Activated CD4-positive, alpha-beta T cell treated with anti-CD3 and anti-CD28 coated beads, Interleukin-2, amount 10 ng/mL, durations not matched to agents 24 days and 14 days (primary cell): ENCODE results near the gene SND1. TPM values are rescaled to one million over a fixed set of nuclear protein-coding genes. Genes with fewer than 3 reads are reported as not detected.

Experiments
- DNase-seq: peaks from one replicate; pipeline ENCODE4 v3.0.0; 2022
- H3K27ac Mint-ChIP-seq: one replicate; pipeline ENCODE4 v1.8.0; 2022; ENCODE audit warnings: mild to moderate bottlenecking, mixed read lengths
- H3K27me3 Mint-ChIP-seq: one replicate; pipeline ENCODE4 v1.8.0; 2022; ENCODE audit warnings: mixed read lengths
- H3K36me3 Mint-ChIP-seq: one replicate; pipeline ENCODE4 v1.8.0; 2022; ENCODE audit warnings: low read depth, mild to moderate bottlenecking, mixed read lengths
- H3K4me1 Mint-ChIP-seq: one replicate; pipeline ENCODE4 v1.8.0; 2021; ENCODE audit warnings: mixed read lengths
- H3K4me3 Mint-ChIP-seq: one replicate; pipeline ENCODE4 v1.8.0; 2022; ENCODE audit warnings: mild to moderate bottlenecking, moderate library complexity, mixed read lengths
- H3K9me3 Mint-ChIP-seq: one replicate; pipeline ENCODE4 v1.8.0; 2021; ENCODE audit warnings: mixed read lengths
- intact Hi-C: fragments of 100-400 bp; cut with micrococcal nuclease; formaldehyde crosslinking; loops from one replicate; pipeline ENCODE4 v1.15.1; 2023
- total RNA-seq: library from RNA; stranded (reverse); gene quantifications from 2 replicates; pipeline ENCODE4 v1.2.3, GENCODE V29; 2022

SND1 gene
- total RNA-seq, 1 donor from 2014 or later: 295 TPM

GRCh38 chr7:127844707-127845331, 192.8 kb downstream of the SND1 start:
- H3K9me3 Mint-ChIP-seq: no peaks in the 10 kb centered on the region
- intact Hi-C loops: no loop called here
- H3K27me3 Mint-ChIP-seq: no peaks in the 10 kb centered on the region
- no peak overlapping the region for H3K4me3 Mint-ChIP-seq
- H3K36me3 Mint-ChIP-seq: peaks cover 46% of the 10 kb centered on the region
- peaks cover 16% of the 10 kb centered on the region for H3K4me1 Mint-ChIP-seq
- no peak overlapping the region for H3K27ac Mint-ChIP-seq
- no peak for DNase-seq

GRCh38 chr7:127845522-127846214, 193.7 kb downstream of the SND1 start:
- no peaks in the 10 kb centered on the region for H3K9me3 Mint-ChIP-seq
- H3K36me3 Mint-ChIP-seq: peaks cover 51% of the 10 kb centered on the region
- no peak overlapping the region for H3K4me3 Mint-ChIP-seq
- DNase-seq: no peak
- H3K4me1 Mint-ChIP-seq: peaks cover 25% of the 10 kb centered on the region
- intact Hi-C loops: no loop called here
- H3K27me3 Mint-ChIP-seq: no peaks in the 10 kb centered on the region
- no peak overlapping the region for H3K27ac Mint-ChIP-seq

- Mint-ChIP-seq H3K4me1 (peaks cover 31% of the 10 kb centered on the region), H3K9me3 (peaks cover 5% of the 10 kb centered on the region), H3K27me3 (no peaks in the 10 kb centered on the region), H3K36me3 (peaks cover 54% of the 10 kb centered on the region), H3K4me3 (no peak overlapping the region), H3K27ac (no peak overlapping the region)
- DNase-seq: no peak
- intact Hi-C loops: no loop called here
These were observed 195.6 kb downstream of the SND1 start for GRCh38 chr7:127847641-127848040.

GRCh38 chr7:127848241-127848640, 196.2 kb downstream of the SND1 start:
- Mint-ChIP-seq H3K36me3 (peaks cover 52% of the 10 kb centered on the region), H3K4me1 (peaks cover 33% of the 10 kb centered on the region), H3K9me3 (peaks cover 5% of the 10 kb centered on the region), H3K4me3 (no peak overlapping the region), H3K27me3 (no peaks in the 10 kb centered on the region), H3K27ac (no peak overlapping the region)
- DNase-seq: no peak
- intact Hi-C loops: no loop called here

- Mint-ChIP-seq H3K36me3 (peaks cover 44% of the 10 kb centered on the region), H3K9me3 (peaks cover 5% of the 10 kb centered on the region), H3K4me3 (no peak overlapping the region), H3K27me3 (no peaks in the 10 kb centered on the region), H3K27ac (peak overlapping the region; percentile 91), H3K4me1 (peaks cover 35% of the 10 kb centered on the region)
- no peak for DNase-seq
- intact Hi-C loops: loop anchor here (1.0 to 10.0 kb wide), 6 partner anchors 8 to 1585 kb away; partner anchors contain the start of gene STRIP2
These were observed 198.2 kb downstream of the SND1 start for GRCh38 chr7:127850195-127850594.

GRCh38 chr7:127854383-127854782, 202.4 kb downstream of the SND1 start:
- Mint-ChIP-seq H3K4me1 (peaks cover 60% of the 10 kb centered on the region), H3K9me3 (peaks cover 5% of the 10 kb centered on the region), H3K36me3 (peaks cover 37% of the 10 kb centered on the region), H3K27me3 (peaks cover 2% of the 10 kb centered on the region), H3K27ac (no peak overlapping the region), H3K4me3 (no peak overlapping the region)
- intact Hi-C loops: loop anchor here (5.0 to 10.0 kb wide), 2 partner anchors 128 to 1580 kb away; partner anchors contain the start of gene STRIP2
- no peak for DNase-seq

- peak overlapping the region; percentile 65 for H3K27ac Mint-ChIP-seq
- H3K36me3 Mint-ChIP-seq: peaks cover 32% of the 10 kb centered on the region
- peak; percentile 58 for DNase-seq
- H3K9me3 Mint-ChIP-seq: no peaks in the 10 kb centered on the region
- intact Hi-C loops: loop anchor here (2.0 to 10.0 kb wide), 3 partner anchors 140 to 1577 kb away; partner anchors contain the start of gene STRIP2
- H3K4me1 Mint-ChIP-seq: peaks cover 52% of the 10 kb centered on the region
- H3K4me3 Mint-ChIP-seq: no peak overlapping the region
- peaks cover 2% of the 10 kb centered on the region for H3K27me3 Mint-ChIP-seq
These were observed 205.5 kb downstream of the SND1 start for GRCh38 chr7:127857464-127857841.

GRCh38 chr7:127858091-127858914, 206.3 kb downstream of the SND1 start:
- Mint-ChIP-seq H3K4me3 (no peak overlapping the region), H3K36me3 (peaks cover 29% of the 10 kb centered on the region), H3K27ac (peak overlapping the region; percentile 68), H3K9me3 (no peaks in the 10 kb centered on the region), H3K27me3 (peaks cover 2% of the 10 kb centered on the region), H3K4me1 (peaks cover 50% of the 10 kb centered on the region)
- peak; percentile 58 for DNase-seq
- intact Hi-C loops: loop anchor here (1.0 to 10.0 kb wide), 3 partner anchors 8 to 1576 kb away; partner anchors contain the start of gene STRIP2

GRCh38 chr7:127858915-127859189, 206.9 kb downstream of the SND1 start:
- peaks cover 28% of the 10 kb centered on the region for H3K36me3 Mint-ChIP-seq
- H3K4me1 Mint-ChIP-seq: peaks cover 46% of the 10 kb centered on the region
- H3K9me3 Mint-ChIP-seq: no peaks in the 10 kb centered on the region
- H3K27me3 Mint-ChIP-seq: peaks cover 2% of the 10 kb centered on the region
- H3K27ac Mint-ChIP-seq: no peak overlapping the region
- intact Hi-C loops: loop anchor here (1.0 to 10.0 kb wide), 3 partner anchors 9 to 1576 kb away; partner anchors contain the start of gene STRIP2
- no peak overlapping the region for H3K4me3 Mint-ChIP-seq
- no peak for DNase-seq

GRCh38 chr7:127859330-127859729, 207.3 kb downstream of the SND1 start:
- Mint-ChIP-seq H3K4me3 (no peak overlapping the region), H3K27ac (no peak overlapping the region), H3K9me3 (no peaks in the 10 kb centered on the region), H3K27me3 (peaks cover 2% of the 10 kb centered on the region), H3K4me1 (peaks cover 44% of the 10 kb centered on the region), H3K36me3 (peaks cover 28% of the 10 kb centered on the region)
- intact Hi-C loops: loop anchor here (5.0 to 10.0 kb wide), 2 partner anchors 142 to 1575 kb away; partner anchors contain the start of gene STRIP2
- no peak for DNase-seq

GRCh38 chr7:127862525-127862924, 210.5 kb downstream of the SND1 start:
- Mint-ChIP-seq H3K9me3 (no peaks in the 10 kb centered on the region), H3K4me3 (no peak overlapping the region), H3K4me1 (peaks cover 36% of the 10 kb centered on the region), H3K36me3 (peaks cover 45% of the 10 kb centered on the region), H3K27ac (no peak overlapping the region), H3K27me3 (no peaks in the 10 kb centered on the region)
- intact Hi-C loops: no loop called here
- no peak for DNase-seq

- DNase-seq: no peak
- H3K36me3 Mint-ChIP-seq: peaks cover 48% of the 10 kb centered on the region
- intact Hi-C loops: no loop called here
- no peaks in the 10 kb centered on the region for H3K9me3 Mint-ChIP-seq
- no peak overlapping the region for H3K27ac Mint-ChIP-seq
- no peaks in the 10 kb centered on the region for H3K27me3 Mint-ChIP-seq
- no peak overlapping the region for H3K4me3 Mint-ChIP-seq
- H3K4me1 Mint-ChIP-seq: peaks cover 34% of the 10 kb centered on the region
These were observed 211.1 kb downstream of the SND1 start for GRCh38 chr7:127863082-127863481.

- Mint-ChIP-seq H3K4me1 (peaks cover 15% of the 10 kb centered on the region), H3K36me3 (peaks cover 45% of the 10 kb centered on the region), H3K9me3 (no peaks in the 10 kb centered on the region), H3K27me3 (no peaks in the 10 kb centered on the region), H3K27ac (no peak overlapping the region), H3K4me3 (no peak overlapping the region)
- intact Hi-C loops: no loop called here
- no peak for DNase-seq
These were observed 213.5 kb downstream of the SND1 start for GRCh38 chr7:127865466-127865865.
